ENCODE results near the gene TBC1D17. TPM values are rescaled to one million over a fixed set of nuclear protein-coding genes. Genes with fewer than 3 reads are reported as not detected.

The TBC1D17 gene
- total RNA-seq, 1 donor from 2014 or later, result 47.5 TPM

DNA sequence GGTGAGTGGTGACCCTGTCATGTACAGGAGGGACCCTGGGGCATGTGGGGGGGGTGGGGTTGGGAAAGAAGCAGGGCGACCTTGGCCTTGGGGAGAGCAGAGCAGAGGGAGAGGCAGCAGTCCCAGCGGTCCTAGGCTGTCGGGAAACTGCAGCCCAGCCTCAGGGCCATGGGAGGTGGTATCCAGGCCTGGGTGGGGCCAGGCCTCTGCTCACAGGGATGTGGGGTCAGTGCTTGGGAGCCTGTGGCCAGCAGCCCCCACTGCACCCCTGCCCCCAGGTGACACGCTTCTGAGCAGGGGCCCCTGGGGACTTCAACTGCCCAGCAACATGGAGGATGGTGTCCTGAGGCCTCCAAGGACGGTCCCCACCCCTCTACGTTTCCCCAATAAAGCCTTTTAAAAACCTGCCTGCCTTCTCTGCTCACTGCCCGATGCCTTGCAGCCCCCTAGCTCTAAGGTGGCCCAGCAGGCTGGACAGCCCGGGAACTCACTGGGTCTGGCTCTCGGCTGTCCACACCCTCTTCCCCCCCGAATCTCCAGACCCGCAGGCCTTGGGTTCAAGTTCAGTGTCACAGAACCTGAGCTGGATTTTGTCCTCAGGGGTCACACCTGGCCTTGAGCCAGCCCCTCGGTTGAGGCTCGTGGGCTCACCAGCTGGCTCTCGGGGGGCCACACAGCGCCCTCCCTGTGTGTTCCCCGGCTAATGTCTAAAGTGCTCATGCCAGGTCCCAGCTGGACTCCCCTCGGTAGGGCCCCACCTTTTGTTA is 17.0 kb upstream of the TBC1D17 start:
- DNase-seq, result no peak
- intact Hi-C loops (cut with micrococcal nuclease), result no loop called here
- peak overlapping the region; percentile 60 for H3K27ac ChIP-seq (replicated peaks)
- TF ChIP-seq, protein P1, sequence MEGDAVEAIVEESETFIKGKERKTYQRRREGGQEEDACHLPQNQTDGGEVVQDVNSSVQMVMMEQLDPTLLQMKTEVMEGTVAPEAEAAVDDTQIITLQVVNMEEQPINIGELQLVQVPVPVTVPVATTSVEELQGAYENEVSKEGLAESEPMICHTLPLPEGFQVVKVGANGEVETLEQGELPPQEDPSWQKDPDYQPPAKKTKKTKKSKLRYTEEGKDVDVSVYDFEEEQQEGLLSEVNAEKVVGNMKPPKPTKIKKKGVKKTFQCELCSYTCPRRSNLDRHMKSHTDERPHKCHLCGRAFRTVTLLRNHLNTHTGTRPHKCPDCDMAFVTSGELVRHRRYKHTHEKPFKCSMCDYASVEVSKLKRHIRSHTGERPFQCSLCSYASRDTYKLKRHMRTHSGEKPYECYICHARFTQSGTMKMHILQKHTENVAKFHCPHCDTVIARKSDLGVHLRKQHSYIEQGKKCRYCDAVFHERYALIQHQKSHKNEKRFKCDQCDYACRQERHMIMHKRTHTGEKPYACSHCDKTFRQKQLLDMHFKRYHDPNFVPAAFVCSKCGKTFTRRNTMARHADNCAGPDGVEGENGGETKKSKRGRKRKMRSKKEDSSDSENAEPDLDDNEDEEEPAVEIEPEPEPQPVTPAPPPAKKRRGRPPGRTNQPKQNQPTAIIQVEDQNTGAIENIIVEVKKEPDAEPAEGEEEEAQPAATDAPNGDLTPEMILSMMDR (IDR thresholded peaks at IDR 0.05; ENCODE audit: borderline replicate concordance), result no peak
- H3K9me3 ChIP-seq (replicated peaks), result no peaks in the 10 kb centered on the region
- H3K36me3 ChIP-seq, result peaks cover 91% of the 10 kb centered on the region
- no peaks in the 10 kb centered on the region for H3K27me3 ChIP-seq (ENCODE audit: low read depth)
- no peak overlapping the region for H3K4me3 ChIP-seq
- H3K4me1 ChIP-seq, result peaks cover 35% of the 10 kb centered on the region

DNA sequence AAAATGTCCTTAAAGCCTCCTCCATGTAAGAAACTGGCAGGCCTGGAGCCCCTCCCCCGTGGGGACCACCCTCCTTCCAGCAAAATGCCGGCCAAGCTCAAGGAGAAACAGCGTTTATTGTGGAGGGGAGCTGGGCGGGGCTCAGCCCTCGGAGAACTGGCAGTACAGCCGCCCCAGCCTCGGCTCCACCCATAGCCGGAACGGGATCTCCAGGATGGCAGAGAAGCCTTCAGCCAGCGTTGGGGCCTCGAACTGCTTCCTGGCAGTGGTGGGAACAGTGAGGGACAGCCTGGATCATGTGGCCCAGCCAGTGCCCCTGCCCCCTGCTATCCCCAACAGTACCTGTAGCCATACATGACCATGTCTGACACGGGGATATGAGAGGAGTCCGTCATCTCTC is 16.4 kb upstream of the TBC1D17 start:
- Histone ChIP-seq H3K4me3 (no peak overlapping the region), H3K36me3 (peaks cover 88% of the 10 kb centered on the region), H3K4me1 (peaks cover 39% of the 10 kb centered on the region), H3K27ac (replicated peaks) (peak overlapping the region; percentile 60), H3K27me3 (ENCODE audit: low read depth) (no peaks in the 10 kb centered on the region), H3K9me3 (replicated peaks) (no peaks in the 10 kb centered on the region)
- TF ChIP-seq, protein P1 (IDR thresholded peaks at IDR 0.05; ENCODE audit: borderline replicate concordance), result no peak
- intact Hi-C loops (cut with micrococcal nuclease), result no loop called here
- no peak for DNase-seq

DNA sequence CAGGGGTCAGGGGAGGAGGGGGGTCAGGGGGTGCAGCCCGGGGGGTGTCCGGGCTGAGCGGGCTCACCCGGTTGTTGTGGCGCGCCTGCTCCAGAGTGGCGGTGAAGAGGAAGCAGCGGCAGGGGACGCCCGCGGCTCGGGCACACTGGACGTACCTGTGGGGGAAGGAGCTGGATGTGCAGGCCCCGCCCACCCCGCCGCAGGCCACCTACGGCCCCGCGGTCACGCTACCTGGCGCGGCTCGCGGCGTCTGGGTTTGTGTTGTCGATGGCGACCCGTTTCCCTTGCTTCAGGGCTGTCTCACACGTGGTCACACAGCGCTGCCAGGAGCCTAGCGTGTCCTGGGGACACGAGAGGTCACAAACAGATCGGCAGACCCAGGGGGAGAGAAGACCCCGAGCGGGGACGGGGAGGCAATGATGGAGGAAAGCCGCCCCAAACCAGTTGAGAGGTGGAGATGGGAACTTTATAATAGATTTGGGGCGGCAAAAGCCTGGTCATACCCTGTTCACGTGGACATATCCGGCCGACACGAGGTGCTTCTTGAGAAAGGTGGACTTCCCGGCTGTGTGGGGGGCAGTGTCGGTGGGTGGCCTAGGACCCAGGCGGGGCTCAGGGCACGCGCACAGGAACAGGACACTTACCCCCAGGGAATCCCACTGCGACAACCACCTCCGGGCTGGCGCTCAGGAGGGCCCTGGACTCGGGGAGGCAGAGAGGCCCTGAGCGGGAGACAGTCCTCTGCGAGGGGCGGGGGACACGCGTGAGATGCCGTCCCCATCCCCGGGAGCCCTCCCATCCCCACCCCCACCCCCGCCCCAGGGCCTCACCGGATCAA is 15.7 kb upstream of the TBC1D17 start:
- Histone ChIP-seq H3K36me3 (peaks cover 81% of the 10 kb centered on the region), H3K4me3 (no peak overlapping the region)
- intact Hi-C loops (cut with micrococcal nuclease), result no loop called here

DNA sequence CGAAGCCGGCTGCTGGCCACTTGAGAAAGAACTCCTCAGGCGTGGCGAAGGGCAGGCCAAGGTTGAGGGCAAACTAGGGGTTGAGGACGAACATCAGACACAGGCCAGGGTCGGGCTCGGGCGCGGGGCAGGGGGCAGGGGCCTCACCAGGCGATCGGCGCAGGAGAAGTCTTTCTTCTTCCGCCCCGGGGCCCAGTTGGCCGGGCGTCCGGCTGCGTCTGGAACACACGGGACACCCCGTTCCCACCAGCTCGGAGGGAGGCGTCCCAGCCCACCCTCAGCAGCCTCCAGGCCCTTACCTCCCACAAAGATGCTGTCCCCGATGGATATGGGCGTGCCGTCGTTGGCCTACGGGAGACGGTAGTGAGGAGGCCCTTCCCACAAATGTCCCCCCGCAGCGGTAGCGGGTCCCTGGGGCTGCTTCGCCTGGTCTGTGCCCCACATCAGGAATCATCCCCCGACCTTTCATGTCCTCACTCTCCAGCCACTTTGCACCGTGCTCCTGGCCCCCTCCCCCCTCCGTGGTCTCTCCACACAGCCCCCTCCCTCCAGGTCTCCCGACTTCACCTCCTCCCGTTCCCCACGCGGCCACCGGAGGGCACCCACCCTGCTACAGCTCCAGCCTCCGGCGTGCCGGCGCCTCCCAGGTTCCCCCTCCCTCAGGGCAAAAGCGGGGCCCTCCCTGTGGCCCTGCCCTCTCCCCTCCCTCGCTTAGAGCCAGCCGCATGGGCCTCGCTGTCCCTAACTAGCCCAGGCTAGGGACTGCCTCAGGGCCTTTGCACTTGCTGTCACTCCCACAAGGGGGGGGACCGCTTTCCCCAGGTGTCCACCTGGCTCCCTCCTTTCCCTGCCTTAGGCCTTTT is 14.9 kb upstream of the TBC1D17 start:
- no peak for DNase-seq
- TF ChIP-seq, protein P1 (IDR thresholded peaks at IDR 0.05; ENCODE audit: borderline replicate concordance), result peak; percentile 26
- Histone ChIP-seq H3K27ac (replicated peaks) (peak overlapping the region; percentile 60), H3K9me3 (replicated peaks) (no peaks in the 10 kb centered on the region), H3K4me3 (no peak overlapping the region), H3K4me1 (peaks cover 53% of the 10 kb centered on the region), H3K36me3 (peaks cover 73% of the 10 kb centered on the region), H3K27me3 (ENCODE audit: low read depth) (no peaks in the 10 kb centered on the region)
- intact Hi-C loops (cut with micrococcal nuclease), result no loop called here

More for the DNA sequence above, 15.7 kb upstream of the TBC1D17 start:
- TF ChIP-seq, protein P1 (IDR thresholded peaks at IDR 0.05; ENCODE audit: borderline replicate concordance), result no peak
- Histone ChIP-seq H3K27ac (replicated peaks) (peak overlapping the region; percentile 60), H3K27me3 (ENCODE audit: low read depth) (no peaks in the 10 kb centered on the region), H3K9me3 (replicated peaks) (no peaks in the 10 kb centered on the region), H3K4me1 (peaks cover 46% of the 10 kb centered on the region)
- no peak for DNase-seq

Data from left ventricle myocardium inferior (tissue), 1 donor.